SKM-1 (cell line): Measurements from ENCODE around the gene CLINT1.
A peak's percentile ranks its signal among the peaks of the same experiment; 100 is the strongest.
"Not testable (repeated sequence)": the region's sequence is repeated elsewhere in the genome, so short reads cannot be mapped to it uniquely, and the experiment has no call there.

Experiments
- DNase-seq: peaks from one replicate; lab custom pipeline; 2025; ENCODE audit not compliant: unreplicated experiment; lab: John Stamatoyannopoulos, UW

Gene CLINT1

DNA sequence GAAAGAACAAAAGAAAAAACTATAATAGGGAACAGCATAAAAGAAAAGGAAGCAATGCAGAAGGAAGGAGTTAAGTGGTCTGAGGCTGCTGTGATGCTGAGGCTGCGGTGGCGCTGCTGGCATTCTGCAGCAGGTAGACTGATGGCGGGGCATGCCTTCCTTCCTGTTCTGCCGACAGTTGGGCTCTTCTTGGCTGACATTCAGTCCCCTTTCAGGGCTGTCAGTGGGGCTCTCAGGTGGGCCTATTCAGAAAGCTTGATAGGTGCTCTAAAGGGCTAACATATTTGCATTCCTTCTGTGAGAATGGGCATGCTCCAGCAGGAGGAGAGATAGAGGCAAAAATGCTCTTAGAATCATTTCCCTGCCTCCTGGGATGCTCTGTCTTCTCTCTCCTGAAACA, 5.1 kb upstream of the CLINT1 start:
- no peak for DNase-seq

DNA sequence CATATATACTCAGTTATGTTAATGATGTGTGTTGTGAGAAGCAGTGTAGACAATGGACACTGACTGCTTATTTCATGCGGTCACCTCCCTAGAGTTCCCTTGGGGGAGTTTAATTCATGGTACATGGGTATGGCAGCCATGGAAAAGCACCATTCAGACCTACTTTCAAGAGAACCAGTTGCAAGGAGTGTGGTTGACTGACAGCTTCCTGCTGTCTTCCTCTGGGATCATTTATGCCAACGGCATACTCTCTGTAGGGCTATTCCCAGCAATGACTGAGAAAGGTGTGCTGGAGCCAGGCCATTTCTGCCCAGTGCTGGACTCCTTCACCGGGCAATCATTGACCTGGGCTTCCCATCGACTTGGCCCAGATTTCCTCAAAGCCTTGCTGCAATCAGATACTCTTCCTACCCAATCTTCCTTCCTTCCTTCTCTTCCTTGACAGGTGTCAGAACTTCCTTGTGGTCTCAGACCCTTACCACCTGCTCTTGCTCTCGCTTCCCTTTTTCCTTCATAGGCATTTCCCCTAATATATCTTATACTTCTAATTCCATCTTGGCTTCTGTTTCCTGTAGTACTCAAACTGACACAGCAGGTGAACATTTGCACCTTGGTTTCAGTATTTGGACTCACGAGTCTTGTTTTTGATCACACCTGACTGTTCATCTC, 3.4 kb upstream of the CLINT1 start:
- DNase-seq: no peak

DNA sequence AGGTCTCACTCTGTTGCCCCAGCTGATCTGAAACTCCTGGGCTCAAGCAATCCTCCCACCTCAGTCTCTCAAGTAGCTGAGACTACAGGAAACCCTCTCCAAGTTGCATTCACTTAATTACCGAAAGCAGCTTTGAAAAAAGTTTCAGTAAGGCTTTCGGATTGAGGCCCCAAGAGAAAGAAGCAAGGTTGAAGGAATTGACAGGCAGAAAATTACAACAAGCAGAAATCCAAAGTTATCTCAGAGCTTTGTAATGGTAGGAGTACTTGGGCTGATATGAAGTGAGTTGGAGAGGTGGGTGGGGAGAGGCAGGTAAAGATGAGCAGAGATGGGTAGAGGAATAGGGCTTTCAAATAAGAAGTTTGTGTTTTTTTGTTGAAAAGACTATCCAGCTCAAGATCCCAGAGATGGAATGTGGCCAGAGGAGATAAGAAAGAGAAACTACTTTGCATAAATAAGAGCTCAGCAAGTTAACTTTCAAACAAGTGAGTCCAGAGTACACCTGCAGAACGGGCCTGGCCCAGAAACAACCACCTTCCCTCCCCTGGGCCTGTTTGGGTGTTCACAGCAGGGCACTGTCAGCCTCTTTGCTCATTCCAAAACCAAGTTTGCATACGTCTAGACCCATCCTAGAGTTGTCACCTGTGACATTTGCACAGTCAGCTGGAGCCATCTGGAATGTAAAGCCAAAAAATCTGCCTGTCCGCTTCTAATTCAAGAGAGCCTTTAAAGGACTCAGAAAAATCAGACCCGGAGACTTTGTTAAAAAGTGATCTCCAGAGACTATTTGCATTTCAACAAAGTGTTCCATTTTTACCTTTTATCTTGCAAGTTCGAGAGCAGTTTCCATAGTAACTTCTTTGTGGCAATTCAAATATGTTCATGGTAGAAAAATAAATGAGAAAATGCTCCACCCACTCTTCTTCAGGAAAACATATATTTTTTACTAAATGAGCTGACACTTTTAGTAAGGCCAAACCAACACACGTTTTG, 2.2 kb upstream of the CLINT1 start:
- no peak for DNase-seq

DNA sequence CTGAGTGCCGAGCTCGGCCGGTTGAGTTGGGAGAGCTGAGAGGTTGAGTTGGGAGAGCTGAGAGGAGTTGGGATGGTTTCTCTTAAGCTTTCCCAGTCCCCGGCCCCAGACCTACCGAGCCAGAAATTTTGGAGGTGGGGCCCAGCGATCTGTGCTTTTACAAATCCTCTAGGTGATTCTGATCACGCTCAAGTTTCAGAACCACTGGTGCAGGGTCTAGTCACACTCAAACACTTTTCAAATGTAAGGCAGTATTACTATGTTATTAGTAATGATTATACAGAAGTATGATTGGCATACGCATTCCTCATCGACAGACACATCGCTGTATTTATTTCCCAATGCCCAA, 256 bp upstream of the CLINT1 start:
- no peak for DNase-seq

DNA sequence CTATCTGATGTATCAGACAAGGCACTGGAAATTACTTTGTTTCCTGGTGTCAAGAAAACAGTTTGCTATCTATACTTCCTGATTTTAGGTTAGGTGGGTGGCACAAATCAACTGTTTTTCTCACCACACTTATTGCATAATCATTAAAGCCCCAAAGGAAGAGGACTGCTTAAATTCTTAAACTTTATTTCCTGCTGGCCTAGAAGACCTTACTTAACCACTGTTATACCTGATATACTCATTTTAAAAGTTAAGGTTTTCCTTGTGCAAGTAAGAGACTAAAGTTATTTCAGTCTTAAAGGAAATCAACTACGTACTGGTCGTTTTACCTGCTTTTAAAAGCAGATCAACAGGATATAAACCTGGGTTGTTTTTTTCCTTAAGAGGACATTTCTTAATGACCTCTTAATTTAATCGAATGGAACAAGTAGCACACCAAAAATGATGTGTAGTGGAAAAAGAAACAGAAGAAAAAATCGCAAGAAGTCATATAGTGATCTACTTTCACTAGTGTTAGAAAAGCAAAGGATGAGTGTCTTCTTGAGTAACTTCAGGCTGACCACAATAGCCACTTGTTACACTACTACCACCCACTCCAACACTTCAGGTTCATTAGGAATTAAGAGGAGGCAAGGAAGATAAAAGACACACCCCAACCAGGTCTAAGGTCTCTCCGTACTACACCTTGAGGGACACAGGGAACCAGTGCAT, 974 bp downstream of the CLINT1 start:
- DNase-seq: peak; percentile 80

DNA sequence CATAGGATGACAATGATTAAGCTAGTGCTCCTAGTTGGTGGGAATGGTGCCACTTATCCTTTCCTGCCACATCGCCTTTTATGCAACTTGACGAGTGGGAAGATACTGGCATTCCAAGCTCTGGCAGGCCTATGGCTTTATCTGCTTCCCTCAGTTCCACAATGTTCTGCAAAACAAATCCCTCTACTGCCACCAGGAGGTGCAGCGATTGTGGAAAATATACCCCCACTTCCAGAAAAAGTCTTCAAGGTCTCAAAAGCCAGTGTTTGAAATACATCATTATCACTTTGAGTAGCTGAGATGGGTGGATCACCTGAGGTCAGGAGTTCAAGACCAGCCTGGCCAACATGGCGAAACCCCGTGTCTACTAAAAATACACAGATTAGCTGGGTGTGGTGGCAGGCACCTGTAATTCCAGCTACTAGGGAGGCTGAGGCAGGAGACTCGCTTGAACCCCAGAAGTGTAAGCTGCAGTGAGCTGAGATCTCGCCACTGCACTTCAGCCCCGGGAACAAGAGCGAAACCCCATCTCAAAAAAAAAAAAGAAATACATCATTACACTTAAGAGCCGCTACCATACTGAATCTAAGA, 3.4 kb downstream of the CLINT1 start:
- no peak for DNase-seq

DNA sequence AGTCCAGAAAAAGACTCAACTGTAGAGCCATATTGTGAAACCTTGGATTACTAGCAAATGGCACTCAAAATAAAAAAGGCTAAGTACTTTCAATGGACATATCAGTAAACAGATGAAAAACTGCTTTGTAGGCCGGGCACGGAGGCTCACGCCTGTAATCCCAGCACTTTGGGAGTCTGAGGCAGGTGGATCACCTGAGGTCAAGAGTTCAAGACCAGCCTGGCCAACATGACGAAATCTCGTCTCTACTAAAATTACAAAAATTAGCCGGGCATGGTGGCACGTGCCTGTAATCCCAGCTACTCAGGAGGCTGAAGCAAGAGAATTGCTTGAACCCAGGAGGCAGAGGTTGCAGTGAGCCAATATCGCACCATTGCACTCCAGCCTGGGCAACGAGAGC, 5.6 kb downstream of the CLINT1 start:
- DNase-seq: not testable (repeated sequence)

DNA sequence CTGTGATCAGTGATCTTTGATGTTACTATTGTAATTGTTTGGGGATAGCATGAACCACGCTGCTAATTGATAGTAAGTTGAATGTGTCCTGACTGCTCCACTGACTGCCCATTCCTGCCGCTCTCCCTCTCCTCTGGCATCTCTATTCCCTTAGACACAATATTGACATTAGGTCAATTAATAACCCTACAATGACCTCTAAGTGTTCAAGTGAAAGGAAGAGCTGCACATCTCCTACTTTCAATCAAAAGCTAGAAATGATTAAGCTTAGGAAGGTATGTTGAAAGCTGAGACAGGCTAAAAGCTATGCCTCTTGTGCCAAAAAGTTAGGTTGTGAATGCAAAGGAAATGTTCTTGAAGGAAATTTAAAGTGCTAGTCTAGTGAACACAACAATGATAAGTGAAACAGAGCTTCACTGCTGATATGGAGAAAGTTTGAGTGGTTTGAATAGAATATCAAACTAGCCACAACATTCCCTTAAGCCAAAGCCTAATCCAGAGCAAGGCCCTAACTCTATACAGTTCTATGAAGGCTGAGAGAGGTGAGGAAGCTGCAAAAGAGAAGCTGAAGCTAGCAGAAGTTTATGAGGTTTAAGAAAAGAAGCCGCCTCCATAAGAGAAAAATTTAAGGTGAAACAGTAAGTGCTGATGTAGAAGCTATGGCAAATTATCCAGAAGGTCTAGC, 12.9 kb downstream of the CLINT1 start:
- DNase-seq: no peak

DNA sequence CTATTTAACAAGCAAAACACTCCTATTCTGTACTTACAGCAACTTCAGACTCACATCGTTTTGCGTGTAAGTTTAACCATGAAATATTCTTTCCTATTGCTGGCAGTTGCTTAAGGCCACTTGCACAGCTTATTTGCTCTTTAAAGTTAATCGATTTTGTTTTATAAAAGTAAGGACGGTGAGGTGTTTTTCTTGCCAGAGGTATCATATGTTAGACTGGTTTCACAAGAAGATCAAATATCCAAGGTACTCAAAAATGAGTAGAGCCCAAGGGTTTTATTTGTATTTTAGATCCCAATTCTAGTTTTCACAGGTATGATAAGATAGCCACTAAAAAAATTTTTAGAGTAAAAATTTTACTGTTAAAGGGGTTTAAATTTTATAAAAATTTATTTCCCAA, 16.2 kb downstream of the CLINT1 start:
- no peak for DNase-seq

DNA sequence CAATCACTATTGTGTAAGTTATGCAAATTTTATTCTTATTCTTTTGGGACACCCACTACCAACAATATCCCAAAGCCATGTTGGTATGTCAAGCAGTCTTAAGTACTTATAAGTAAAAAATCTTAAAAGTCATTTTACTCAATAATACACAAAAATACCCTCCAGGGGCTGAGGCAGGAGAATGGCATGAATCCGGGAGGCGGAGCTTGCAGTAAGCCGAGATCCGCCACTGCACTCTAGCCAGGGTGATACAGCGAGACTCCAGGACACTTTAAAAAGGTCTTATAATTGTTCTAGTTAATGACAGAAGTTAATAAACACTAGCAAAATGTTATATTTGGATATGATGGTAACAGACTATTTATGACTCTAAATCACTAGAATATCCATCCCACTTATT, 16.8 kb downstream of the CLINT1 start:
- no peak for DNase-seq

DNA sequence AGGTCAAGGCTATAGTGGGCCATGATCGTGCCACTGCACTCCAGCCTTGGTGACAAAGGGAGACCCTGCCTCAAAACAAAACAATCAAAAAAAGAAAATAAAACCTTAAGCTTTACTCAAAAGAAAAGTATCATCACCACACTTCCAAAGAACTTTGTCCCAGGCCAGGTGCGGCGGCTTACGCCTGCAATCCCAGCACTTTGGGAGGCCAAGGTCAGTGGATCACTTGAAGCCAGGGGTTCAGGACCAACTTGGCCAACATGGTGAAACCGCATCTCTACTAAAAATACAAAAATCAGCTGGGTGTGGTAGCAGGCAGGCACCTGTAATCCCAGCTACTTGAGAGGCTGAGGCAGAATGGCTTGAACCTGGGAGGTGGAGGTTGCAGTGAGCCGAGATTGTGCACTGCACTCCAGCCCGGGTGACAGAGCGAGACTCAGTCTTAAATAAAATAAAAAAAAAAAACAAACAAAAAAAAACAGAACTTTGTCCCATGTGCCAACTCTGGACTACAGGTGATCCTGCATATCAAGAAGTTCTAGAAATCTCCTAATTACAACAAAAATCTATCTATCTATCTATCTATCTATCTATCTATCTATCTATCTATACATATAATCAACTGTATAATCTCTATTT, 19.7 kb downstream of the CLINT1 start:
- no peak for DNase-seq

DNA sequence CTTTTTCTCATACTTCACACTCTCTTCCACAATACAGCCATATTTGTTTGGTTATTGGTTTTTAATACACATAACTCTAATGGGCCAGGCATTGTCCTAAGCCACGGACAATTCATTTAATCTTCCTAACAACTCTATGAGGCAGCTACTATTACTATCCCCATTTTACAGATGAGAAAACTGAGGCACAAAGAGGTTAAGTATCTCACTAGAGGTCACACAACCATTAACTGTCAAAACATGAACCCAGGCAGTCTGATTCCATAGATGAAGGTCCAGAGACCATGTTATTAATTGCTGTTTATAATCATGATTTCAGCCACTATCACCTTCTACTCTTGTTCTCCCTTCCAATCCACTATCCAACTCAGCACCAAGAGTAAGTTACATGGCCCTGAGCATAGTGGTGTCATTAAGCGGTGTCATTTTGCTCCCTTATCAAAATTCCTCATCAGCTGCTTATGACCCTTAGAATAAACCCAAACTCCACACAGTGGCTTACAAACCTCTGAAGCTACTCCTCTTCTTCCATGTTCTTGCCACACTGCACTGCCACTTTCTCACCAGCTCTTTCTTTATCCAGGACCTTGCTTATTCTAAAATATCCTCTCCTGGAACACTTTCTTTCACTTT, 22.7 kb downstream of the CLINT1 start:
- no peak for DNase-seq

DNA sequence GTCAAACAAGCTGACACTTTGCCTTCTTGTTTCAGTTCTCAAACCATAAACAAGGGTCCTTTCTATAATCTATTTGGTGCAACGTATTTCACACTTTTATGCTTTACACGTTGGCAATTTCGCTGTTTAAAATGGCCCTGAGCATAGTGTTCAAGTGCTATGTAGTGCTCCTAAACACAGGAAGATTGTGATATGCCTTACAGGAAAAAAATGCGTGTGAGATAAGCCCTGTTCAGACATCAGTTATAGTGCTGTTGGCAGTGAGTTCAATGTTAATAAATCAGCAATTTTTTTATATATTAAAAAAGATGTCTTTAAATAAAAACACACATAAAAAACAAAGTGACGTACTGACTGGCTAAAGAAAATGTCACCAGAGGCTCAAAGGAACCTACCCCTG, 23.9 kb downstream of the CLINT1 start:
- no peak for DNase-seq

DNA sequence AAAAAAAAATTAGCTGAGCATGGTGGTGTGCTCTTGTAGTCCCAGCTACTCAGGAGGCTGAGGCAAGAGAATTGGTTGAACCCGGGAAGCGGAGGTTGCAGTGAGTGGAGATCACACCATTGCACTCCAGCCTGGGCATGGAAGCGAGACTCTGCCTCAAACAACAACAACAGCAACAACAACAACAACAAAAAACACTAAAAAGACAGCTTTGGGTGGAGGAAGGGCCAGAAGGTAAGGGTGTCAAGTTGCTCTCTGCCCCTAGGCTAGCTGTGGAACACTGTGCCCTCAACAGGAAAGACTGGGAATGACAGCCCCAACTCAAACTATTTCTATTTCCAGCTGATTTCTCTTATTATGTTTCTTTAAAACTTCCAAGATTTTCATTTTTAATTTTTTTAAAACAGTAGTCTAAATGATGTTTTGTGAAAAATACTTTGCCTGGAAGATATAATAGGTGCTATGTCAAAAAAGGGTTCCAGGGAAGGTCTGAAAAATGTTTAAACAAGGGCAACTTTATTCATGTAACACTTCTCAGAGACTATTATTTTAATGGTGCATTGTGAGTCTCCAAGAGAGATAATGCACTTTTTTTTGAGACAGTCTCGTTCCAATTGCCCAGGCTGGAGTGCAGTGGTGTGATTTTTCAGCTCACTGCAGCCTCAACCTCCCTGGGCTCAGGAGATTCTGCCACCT, 29.9 kb downstream of the CLINT1 start:
- no peak for DNase-seq

DNA sequence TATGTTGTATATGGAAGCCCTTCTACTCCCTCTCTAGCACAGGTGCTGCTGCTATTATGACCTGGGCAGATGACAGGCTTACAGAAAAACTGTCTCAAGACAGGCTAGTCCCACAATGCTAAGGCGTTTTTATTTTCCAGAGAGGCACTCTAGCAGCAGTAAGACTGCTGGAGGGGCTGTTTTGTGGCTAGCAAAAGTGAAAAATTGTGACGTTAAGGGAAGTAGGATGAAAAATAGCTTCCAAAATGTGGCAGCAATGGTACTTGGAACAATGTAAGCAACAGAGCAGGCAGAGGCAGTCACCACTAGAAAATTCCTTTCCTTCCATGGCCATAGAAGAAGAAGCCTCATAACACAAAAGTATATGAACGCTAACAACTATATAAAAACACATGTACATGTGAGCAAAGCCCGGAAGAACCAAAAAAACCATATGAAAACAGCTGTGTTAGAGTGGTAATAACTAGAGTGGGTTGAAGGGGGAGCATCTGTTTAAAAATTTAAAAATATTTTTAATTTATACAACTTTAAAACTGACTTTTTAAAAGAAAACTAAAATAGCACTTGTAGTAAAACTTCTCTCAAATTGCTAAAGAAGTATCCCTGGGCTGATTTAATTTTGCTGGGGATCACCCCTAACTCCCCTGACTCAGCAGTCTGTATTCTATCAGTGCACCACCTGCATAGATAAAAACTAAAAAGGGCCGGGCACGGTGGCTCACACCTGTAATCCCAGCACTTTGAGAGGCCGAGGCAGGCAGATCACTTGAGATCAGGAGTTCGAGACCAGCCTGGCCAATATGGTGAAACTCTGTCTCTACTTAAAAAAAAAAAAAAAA, 30.6 kb downstream of the CLINT1 start:
- no peak for DNase-seq

DNA sequence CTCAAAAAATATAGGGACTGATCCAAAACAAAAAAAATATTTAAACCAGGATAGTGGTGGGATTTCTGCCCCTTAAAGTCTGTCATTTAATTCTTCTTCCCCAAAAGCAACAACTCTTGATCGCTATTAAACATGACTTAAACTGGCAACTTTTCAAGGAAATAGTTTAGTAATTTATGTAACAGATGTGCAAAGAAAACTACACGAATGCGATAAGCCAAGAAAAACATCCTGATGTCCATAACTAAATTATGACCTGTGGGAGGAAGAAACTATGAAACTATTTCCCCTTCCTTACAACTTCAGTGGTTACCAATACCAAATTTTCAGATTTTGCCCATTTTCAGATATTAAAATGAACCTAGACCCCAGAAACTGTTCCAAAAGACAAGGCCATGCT, 31.5 kb downstream of the CLINT1 start:
- DNase-seq: no peak

DNA sequence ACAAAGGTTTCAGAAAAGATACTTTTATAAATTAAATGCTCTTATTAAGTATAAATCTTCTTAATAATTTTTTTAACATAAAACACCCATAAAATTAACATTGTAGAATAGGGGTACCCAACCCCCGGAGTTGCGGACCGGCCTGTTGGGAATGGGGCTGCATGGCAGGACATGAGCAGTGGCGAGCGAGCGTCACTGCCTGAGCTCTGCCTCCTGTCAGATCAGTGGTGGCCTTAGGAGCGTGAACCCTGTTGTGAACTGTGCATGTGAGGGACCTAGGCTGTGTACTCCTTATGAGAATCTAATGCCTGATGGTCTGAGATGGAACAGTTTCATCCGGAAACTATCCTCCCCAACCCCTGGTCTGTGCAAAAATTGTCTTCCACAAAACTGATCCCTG, 35.3 kb downstream of the CLINT1 start:
- no peak for DNase-seq

DNA sequence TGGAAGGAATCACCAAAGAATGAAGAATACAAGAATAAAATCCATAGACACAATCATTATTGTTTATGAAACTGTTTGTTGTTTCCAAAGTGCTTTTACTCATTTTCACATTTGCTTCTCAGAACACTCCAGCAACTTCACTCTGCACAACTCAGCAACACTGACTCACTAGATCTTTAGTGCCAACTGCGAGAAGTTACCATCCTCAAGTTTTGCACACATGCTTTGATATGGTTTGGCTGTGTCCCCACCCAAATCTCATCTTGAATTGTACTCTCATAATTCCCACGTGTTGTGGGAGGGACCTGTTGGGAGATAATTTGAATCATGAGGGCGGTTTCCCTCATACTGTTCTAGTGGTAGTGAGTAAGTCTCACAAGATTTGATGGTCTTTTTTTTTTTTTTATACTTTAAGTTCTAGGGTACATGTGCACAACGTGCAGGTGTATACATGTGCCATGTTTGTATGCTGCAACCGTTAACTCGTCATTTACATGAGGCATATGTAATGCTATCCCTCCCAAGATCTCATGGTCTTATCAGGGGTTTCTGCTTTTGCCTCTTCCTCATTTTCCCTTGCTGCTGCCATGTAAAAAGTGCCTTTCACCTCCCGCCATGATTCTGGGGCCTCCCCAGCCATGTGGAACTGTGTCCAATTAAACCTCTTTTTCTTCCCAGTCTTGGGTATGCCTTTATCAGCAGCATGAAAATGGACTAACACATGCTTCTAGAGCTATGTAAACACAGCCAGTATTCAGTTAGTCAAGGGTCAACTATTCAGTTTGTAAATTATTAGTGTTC, 36.9 kb downstream of the CLINT1 start:
- no peak for DNase-seq
